Right lung (tissue), 10 donors: Measurements from ENCODE around the gene SERPINB3. TPM values are rescaled to one million over a fixed set of nuclear protein-coding genes. Genes with fewer than 3 reads are reported as not detected.
"Not testable (repeated sequence)": the region's sequence is repeated elsewhere in the genome, so short reads cannot be mapped to it uniquely, and the experiment has no call there.

Experiments
- DNase-seq, 2 donors: peaks; one replicate each; pipeline ENCODE4 v3.0.0-alpha.2; 2013
- long read RNA-seq, 8 donors: transcript quantifications; one replicate each; lab custom pipeline, GENCODE V29; 2026
- polyA plus RNA-seq, 5 donors: library from polyadenylated mRNA; unstranded; fragments of 120-200 nt; gene quantifications; one replicate each; pipeline versions ENCODE4 v1.2.1 to v1.2.3, GENCODE V29; 2013; ENCODE audit warnings: inconsistent platforms in 1 of 5, low replicate concordance in 1 of 5; ENCODE audit not compliant: insufficient read length in 5 of 5, insufficient read depth in 1 of 5

SERPINB3 gene
- not detected for polyA plus RNA-seq
- long read RNA-seq, donor 1 = 0 reads
- long read RNA-seq, donor 2 = 0 reads
- long read RNA-seq, donor 3 = 0 reads
- long read RNA-seq, donor 4 = 0 reads
- long read RNA-seq, donor 5 = 0 reads
- long read RNA-seq, donor 6 = 0 reads
- long read RNA-seq, donor 7 = 0 reads
- long read RNA-seq, donor 8 = 0 reads

DNA sequence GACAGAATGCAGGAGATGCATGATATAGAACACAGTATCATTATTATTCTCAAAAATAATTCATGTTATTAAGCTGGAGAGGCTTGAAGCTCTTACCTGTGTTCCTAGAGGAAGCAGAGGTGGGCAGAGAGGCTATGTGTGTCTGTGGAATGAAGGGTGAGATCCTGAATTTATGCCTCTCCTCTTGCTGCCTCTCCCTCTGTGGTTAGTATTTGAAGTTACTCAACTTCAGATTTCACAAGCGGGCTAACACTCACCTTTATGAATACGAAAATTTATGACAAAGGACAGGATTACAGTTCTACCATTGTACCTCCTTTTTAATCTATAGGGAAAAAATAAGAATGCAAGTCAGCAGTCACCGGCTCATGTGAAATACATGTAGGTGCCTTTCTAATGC, at the start of gene SERPINB3:
Gene SERPINB3 (minus strand): TSS at position 144 of the 400 bp plus-strand sequence. CDS start 677 bp downstream, outside the sequence.
- DNase-seq = not testable (repeated sequence)

DNA sequence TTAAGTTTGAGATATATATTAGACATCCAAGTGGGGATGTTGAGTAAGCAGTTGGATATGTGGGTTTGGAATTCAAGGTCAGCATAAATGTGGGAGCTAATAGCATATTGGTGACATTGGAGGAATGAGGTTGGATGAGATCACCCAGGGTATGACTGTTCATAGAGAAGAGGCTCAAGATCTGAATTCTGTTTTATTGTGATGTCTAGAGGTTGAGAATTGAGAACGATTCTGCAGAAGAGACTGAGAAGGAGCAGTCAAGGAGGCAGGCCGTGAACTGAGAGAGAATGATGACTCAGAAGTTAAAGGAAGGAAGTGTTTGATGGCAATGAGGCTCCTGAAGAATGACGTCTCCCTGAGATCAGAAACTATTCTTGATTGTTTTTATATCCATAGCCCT, 47.0 kb upstream of the SERPINB3 start:
- DNase-seq = no peak

DNA sequence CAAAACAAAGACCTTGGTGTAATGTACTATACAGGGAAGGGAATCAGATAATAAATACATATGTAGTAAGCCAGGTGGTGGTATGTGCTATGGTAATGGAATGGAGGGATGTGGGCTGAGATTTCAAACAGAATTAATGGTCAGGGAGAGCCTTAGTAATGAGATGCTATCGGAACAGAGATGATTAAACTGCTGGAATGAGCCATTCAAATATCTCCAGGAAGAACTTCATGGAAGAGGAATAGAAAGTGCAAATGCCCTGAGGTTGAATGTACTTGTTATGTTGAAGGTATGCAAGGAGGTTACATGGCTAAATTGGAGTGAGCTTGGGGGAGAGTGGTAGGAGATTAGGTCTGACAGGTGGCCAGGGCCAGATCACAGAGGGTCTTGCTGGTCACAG, 46.1 kb upstream of the SERPINB3 start:
- no peak for DNase-seq

DNA sequence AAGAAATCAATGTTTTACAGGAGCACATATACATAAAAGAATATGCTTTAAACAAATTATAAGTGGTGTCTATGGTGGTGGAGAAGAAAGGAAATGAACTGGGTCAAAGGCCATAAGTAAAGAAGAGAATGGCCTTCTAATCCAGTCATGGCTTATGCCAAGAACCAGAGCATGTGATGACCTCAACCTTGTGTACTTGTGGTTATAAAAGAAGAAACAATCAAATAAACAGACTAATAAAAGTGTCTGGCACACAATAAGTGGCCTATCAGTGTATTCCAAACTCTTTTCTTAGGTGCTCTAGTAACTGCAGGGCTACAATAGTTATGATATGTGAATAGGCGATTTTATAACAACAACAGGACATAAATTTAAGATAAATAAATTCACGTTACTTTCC, 43.7 kb upstream of the SERPINB3 start:
- DNase-seq = no peak

DNA sequence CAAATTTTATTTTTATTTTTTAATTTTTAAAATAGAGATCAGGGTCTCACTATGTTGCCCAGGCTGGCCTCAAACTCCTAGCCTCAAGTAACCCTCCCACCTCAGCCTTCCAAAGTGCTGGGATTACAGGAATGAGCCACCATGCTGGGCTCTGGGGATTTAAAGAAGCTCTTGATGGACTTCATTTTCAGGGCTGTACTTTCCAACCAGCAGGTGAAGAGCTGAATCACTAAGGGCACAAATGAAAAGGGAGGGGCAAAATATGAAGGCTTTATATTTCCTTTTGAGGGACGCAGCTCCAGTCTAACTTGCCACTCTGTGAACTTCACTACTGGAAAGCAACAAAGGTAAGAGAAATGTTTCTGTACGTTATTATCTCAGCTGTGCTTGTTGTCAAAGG, 41.0 kb upstream of the SERPINB3 start, which contains the start of gene SERPINB11:
Gene SERPINB11 (plus strand): TSS at position 301 of the 400 bp plus-strand sequence. CDS start 7,234 bp downstream, outside the sequence.
- no peak for DNase-seq

DNA sequence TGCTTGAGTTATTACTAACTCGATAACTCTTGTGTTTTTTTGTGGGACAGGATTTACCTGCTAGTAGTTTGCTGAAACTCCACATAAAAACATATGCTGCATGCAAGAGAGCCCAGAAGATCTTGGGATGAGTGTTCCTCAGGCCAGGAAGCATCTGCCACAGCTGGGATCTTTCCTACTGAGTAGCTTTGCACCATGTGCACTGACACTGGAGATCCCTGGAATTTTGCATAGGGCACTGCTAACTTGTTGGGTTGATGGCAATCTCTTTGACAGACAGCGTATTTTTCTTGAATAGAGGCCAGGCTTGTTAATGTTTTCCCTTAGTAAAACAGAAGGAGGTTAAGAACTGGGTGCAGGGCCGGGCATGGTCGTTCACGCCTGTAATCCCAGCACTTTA, 40.3 kb upstream of the SERPINB3 start:
- no peak for DNase-seq

DNA sequence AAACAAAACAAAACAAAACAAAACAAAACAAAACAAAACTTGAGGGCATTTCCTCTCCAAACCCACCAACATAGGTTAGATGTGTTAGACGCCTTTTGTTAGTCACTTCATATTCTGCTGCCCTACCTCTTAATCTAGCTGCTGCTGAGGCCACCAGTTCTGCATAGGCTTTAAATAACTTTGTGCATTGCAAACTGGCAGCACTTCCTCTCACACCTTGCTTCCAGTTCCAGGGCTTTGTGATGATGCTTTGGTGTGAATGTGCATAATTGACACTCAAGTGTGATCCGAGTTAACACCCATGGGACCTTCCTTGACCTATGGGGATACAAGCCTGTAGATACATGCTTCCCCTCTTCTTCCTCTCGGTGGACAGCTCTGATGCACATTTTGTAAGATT, 38.8 kb upstream of the SERPINB3 start:
- DNase-seq = no peak

DNA sequence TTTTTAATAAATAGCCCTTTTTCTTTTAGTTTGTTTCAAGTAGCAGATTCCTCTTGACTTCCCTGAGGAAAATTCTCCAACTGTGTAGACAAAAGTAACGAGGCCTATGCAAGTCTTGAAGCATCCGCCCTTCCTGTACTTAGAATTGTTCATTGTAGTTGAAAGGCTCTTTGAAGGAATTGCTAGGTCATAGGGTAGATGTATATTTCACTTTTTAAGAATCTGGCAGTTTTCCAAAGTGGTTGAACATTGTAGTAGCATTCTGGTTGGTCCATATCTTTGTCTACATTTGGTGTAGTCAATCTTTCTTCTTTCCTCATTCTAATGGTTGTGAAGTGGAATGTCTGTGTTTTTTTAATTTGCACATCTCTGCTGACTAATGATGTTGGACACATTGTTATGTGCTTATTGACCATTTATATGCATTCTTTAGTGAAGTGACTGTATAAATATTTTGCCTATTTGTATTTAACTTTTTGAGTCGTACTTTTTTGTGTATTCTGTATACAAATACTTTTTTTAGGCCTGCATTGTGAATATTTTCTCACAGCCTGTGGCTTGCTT, 35.5 kb upstream of the SERPINB3 start:
- DNase-seq = no peak

DNA sequence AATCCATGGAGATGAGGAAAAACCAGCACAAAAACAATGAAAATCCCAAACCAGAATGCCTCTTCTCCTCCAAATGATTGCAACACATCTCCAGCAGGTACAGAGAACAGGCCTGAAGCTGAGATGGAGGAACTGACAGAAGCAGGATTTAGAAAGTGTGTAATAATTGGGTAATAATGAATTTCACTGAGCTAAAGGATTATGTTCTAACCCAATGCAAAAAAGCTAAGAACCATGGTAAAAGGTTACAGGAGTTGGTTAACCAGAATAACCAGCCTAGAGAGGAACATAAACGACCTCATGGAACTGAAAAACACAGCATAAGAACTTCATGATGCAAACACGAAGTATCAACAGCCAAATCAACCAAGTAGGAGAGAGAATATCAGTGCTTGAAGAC, 27.4 kb upstream of the SERPINB3 start:
- DNase-seq = no peak

DNA sequence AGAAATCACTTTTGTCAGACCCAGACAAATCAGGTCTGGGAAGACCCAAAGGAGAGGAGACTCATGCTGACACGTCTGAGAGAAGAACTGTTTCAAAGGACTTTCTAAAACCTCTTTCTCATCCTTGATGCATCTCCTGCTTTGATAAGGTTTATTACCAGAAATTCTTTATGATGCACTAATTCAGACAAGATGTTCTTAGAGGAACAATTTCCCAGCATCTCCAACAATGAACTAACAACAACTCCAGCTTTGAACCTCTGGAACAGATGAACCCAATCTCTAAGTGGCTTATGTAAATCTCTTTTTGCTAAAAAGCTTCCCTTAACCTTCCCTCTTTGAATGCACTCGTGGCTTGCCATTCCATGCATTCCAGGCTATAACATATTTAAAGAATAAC, 25.2 kb upstream of the SERPINB3 start:
- no peak for DNase-seq

DNA sequence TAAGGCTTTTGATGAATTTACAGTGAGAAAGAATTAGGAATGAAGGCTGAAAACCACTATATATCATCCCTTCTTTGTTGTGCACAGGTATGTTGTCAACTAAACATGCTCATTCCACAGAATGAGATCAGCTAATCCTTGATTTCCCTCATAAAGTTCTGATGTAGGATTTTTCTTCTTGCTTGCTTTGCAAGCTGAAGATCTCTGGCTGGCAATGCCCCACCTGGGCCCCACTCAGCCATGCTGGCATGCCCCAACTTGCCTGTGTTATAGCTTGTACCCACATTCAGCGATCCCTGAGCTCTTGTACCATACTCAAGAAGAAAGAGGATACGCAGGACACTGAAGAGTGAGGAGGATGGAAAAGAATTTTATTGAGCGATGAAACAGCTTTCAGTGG, 23.0 kb upstream of the SERPINB3 start:
- DNase-seq = no peak

DNA sequence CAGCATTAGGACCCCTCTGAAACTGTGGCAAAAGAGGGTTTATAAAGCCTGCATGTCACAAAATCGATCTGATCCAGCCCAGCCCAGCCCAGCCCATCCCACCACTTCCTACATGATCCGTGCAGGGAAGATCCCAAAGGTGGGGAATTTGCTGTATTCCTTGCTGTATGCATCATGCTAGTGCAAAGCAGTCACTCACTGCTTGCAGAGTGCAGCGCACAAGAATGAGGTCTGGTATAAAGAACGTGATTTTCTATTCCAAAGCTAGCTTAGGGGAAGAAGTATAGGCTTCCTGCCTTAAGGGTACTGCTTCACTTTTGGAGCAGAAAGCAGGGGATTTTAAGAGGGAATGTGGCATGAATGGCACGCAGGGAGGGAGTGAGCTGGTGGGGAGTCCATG, 22.2 kb upstream of the SERPINB3 start:
- no peak for DNase-seq

DNA sequence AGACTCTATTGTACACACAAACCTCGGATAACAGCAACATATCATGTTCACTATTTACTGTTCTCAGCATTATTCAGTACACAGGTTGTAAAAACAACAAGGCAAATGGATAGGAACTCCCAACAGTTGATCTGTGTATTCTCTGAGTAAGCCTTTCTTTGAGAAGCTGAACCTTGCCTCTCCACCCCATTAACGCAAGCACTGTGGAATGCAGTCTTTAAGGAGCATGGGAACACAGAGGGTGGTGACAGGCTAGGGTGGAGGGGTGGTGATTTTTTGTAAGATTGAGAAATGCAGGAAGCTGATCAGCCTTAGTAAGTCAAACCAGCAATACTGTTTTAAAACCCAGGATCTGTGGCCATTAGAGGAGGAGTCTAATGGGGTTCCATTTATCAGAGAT, 21.5 kb upstream of the SERPINB3 start:
- DNase-seq = peak; percentile 2 to 16

DNA sequence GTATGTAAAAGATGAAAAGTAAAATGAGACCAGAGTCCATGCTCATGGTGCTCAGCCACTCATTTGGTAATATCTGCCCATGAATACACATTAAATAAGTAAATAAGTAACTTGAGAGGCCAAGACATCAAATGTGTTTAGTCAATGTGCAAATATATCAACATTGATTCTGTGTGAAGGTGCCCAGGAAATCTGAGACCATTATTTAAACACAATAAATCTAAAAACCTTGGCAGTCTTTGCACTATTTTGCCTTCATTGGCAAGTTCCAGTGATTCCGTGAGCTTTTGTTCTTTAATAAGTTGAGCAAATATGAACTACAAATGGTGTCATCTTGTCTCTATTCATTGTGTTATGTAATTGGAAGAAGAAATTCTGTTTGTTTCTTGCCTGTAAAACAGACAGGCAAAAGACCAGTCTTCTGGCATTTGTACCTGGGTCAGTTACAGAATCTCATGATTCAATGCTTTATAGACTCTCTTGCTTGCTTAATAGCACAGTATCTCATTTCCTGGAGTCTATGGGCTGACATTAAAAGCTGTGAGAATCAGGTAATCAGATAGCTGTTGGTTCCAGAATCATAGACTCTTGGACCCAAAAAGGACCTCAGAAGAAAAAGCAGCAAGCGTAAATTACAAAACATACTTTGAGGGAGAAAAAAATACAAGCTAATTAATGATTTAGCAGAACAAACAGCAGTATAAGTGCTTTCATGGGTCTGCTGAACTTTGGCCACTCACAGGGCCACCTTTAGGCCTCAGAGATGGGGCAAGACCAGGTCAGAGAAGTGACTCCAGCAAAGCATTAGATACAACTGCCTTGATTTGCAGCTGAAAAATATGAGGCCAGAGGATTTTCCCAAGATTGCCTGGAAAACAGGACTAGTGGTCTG, 20.0 kb upstream of the SERPINB3 start:
- DNase-seq = no peak

DNA sequence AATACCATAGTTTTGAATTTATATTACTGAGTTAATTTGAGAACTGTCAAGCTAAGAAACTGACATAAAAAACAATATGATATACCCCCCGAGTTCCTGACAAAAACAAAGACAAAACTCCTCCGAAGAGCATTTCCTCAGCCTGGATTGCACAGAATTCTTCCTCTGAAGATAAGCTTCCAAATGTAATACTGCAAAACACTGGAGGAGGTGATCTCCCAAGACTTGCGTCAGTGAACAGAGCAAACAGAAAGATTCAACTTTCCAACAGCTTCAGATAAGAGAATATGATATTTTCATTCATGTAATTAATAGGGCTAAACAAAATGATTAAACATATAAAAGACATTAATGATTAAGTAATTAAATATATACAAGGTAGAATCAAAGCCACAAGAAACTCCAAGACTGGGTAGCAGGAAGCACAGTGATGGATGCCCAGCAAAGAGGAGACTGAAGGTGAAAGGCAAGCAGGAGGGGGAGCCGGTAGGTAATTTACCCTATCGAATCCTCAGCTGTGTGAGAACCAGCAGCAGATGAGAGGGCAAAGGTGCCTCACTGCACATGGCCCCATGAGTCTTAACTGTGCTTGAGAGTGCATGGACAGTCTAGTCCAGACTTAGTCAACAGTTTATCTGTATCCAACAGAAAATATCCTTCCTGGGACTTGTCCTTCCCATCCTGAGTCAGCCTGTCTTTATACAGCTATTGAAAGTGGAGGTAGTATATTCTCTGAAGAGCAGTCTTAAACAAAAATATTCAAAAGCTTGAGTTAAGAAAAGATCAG, 18.3 kb upstream of the SERPINB3 start:
- no peak for DNase-seq

DNA sequence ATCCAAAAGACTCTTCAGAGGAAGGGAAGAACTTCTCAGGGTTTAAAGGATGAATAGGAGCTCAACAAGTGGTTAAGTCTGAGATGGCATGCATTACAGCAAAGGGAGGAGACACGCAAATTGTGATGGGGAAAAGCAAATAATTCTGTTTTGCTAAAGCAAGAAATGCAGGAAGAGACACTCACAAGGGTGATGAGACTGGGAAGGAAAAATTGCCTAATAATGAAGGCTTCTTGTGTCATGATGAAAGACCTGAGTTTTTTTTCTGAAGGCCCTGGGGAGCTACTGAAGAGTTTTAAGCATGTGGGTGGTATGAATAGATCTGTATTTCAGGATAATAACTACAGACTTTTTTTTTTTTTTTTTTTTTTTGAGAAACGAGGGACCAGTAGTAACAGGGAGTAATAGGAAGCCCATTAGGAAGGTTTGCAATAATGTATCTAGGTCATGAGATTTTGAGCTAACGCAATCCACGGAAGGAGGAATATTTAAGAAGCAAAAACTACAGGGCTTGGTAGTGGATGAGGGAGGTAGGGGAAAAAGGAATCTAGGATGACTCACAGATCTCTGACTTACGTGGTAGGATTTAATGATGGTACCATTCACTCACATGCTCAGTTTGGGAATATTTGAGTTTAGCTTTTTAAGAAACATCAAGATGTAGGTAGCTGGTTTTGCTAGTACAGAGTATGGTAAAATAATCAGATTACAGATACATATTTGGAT, 16.0 kb upstream of the SERPINB3 start:
- no peak for DNase-seq

DNA sequence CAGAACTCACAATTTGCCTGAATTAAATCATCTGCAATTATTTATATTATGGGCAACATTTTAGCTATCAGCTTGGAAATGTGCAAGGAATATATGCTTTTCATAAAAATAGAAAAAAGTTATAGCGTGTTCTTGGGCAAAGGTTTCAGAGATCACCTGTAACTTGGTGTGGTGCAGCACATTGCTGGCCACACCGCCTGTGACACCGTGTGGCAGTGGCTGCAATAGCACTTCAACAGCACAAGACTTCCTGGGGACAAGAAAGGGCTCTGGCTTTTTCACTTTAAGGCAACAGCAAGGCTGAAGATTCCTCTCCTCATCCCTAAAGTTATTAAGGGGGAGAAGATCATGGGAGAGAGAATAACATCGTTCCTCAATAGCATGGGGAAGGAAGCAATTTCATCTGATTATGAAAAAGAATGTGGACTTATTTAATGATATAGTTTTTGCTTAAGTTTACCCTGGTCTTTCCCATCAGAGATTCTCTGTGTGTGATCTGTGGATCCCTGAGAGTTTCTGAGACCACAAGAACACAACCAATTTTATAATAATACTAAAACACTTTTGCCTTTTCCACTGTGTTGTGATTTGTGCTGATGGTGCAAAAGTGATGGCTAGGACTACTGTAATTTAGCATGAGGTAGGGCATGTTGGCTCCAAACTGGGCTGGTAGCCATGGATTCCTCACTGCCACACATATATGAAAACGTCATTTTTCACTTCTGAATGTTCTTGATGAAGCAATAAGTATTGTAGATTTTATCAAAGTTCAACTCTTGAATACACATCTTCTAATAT, 15.0 kb upstream of the SERPINB3 start:
- DNase-seq = no peak

DNA sequence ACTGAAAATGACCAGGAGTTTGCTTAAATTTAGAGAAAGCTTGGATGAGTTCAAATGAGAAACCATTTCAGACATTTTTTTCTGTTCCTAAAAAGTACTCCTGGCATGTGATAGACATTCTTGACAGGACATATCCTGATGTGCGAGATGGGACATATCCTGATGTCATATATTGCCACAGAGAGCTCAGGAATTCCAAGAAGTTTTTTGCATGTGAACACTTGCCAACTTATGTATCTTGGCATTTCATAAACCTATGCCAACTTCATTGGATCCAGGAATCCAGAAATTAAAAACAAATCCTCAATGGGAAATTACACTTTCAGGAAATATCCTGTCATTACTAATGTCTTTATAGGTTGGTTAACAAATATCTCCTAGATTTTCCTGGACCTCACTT, 2.9 kb upstream of the SERPINB3 start:
- DNase-seq = no peak

DNA sequence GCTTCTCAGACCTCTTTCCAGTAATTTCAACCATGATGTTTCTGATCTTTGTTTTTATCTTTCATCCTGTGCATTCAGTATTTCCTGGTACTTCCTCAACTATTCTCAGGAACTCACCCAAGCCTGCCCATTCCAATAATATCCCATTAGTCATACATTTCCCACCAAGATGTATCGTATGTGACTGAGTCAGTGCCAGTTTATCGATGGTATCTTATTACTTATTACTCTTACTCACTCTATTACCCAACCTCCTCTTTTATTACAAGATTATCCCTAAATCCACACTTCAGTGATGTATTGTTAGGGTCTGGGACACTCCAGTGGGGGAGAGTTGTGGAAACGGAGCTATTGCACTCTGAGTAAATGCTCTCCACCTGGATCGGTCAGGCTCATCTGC, 2.8 kb downstream of the SERPINB3 start:
- not testable (repeated sequence) for DNase-seq

DNA sequence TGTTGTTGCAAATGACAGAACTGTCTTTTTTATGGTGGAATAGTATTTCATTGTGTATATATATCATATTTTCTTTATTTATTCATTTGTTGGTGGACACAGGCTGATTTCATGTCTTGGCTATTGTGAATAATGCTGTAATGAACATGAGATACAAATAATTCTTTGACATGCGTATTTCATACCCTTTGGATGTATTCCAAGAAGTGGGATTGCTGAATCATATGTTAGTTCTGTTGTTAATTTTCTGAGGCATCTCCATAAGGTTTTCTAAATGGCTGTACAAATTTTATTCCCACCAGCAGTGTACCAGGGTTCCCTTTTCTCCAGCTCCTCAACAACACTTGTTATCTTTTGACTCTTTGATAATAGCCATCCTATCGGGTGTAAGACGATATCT, 11.4 kb downstream of the SERPINB3 start:
- not testable (repeated sequence) for DNase-seq
